K562 (cell line): ENCODE results near the gene TXNDC15. TPM values are rescaled to one million over a fixed set of nuclear protein-coding genes. Genes with fewer than 3 reads are reported as not detected.

ENCODE experiments used
- ATAC-seq: fragments of 200-7000 bp; cut with Tn5 transposase; 3 replicates; pipeline ENCODE4 v1.9.1; 2020; ENCODE audit warnings: moderate library complexity
- BruUV-seq: library from RNA; stranded (reverse); fragments of 400-500 nt; replicated peaks from 2 replicates; lab custom pipeline; 2021; lab: Mats Ljungman, UMichigan
- CTCF ChIA-PET: fragments of 300-600 bp; formaldehyde crosslinking; extraction: SDS; loops from one replicate; lab custom pipeline; 2021; ENCODE audit warnings: low intra/inter-chr PET ratio; lab: Yijun Ruan, JAX
- POLR2A ChIA-PET: fragments of 300-600, 350-650 bp; sonication (Branson Sonifier 250); formaldehyde crosslinking; extraction: SDS; loops from one replicate; lab custom pipeline; 2021; ENCODE audit warnings: antibody characterized with exemption, inconsistent platforms; lab: Yijun Ruan, JAX
- DNase-seq, 4 experiments: peaks; one replicate each; pipeline versions ENCODE4 v3.0.0 to v3.0.0-alpha.2; 2011 to 2018; ENCODE audit warnings: low spot score in 3 of 4, mixed read lengths in 3 of 4; ENCODE audit errors: extremely low read depth in 1 of 4
- FAIRE-seq: peaks from 2 replicates; lab custom pipeline; 2011; peaks lifted over from hg19 to GRCh38; lab: Jason Lieb, UNC
- H2AFZ ChIP-seq: 2 replicates; pipeline ENCODE4 v1.6.0; 2011; ENCODE audit warnings: low read depth, low read length, control low read depth, inconsistent platforms
- H3K27ac ChIP-seq: fragments of 200-600 bp; 3 replicates; pipeline ENCODE4 v1.8.0; 2011; ENCODE audit warnings: low read depth, mild to moderate bottlenecking, control low read depth, inconsistent platforms, low read length, moderate library complexity, mixed read lengths; ENCODE audit errors: extremely low read depth
- H3K27me3 ChIP-seq, 2 experiments: fragments of 300-600 bp in 1 of 2; 2 replicates in 1 of 2; 3 replicates in 1 of 2; pipeline versions ENCODE4 v1.6.0 to v1.8.0; 2011; ENCODE audit warnings: inconsistent platforms in 2 of 2, low read length in 2 of 2, mild to moderate bottlenecking in 1 of 2, mixed read lengths in 1 of 2, moderate library complexity in 1 of 2; ENCODE audit not compliant: control insufficient read depth in 2 of 2, insufficient read depth in 2 of 2
- H3K36me3 ChIP-seq: fragments of 300-600 bp; 3 replicates; pipeline ENCODE4 v1.8.0; 2011; ENCODE audit warnings: mild to moderate bottlenecking, low read length, inconsistent platforms; ENCODE audit not compliant: control insufficient read depth, insufficient read depth
- H3K4me1 ChIP-seq, 2 experiments: fragments of 200-600 bp in 1 of 2; replicated peaks in 1 of 2; 2 replicates in 1 of 2; 3 replicates in 1 of 2; pipeline versions ENCODE4 v1.5.1 to v1.8.0; 2011; ENCODE audit warnings: inconsistent platforms in 2 of 2, low read length in 2 of 2, mild to moderate bottlenecking in 1 of 2, mixed read lengths in 1 of 2, moderate library complexity in 1 of 2; ENCODE audit not compliant: control insufficient read depth in 2 of 2, insufficient read depth in 2 of 2
- H3K4me2 ChIP-seq: 2 replicates; pipeline ENCODE4 v1.6.1; 2011; ENCODE audit warnings: low read length, control low read depth, inconsistent platforms, mixed read lengths; ENCODE audit not compliant: insufficient read depth
- H3K4me3 ChIP-seq: fragments of 200-600 bp; sonication (generic), shearing (Covaris generic); 2 replicates; pipeline ENCODE4 v1.5.1; 2016; ENCODE audit warnings: control low read depth, inconsistent platforms
- H3K79me2 ChIP-seq: fragments of 200-600 bp; 3 replicates; pipeline ENCODE4 v1.8.0; 2011; ENCODE audit warnings: low read length, inconsistent platforms; ENCODE audit not compliant: control insufficient read depth, insufficient read depth
- H3K9ac ChIP-seq, 2 experiments: 2 replicates each; pipeline versions ENCODE4 v1.6.0 to v1.6.1; 2011; ENCODE audit warnings: low read depth in 2 of 2, low read length in 2 of 2, control low read depth in 1 of 2, inconsistent platforms in 1 of 2, mild to moderate bottlenecking in 1 of 2, mixed read lengths in 1 of 2; ENCODE audit not compliant: insufficient read depth in 1 of 2
- H3K9me1 ChIP-seq: one replicate; pipeline ENCODE4 v1.6.0; 2011; ENCODE audit warnings: inconsistent platforms, mild to moderate bottlenecking, low read length, moderate library complexity; ENCODE audit not compliant: control insufficient read depth, insufficient read depth
- H3K9me3 ChIP-seq: replicated peaks from 2 replicates; pipeline ENCODE4 v1.5.1; 2011; ENCODE audit warnings: low read depth, low read length, inconsistent platforms; ENCODE audit not compliant: control insufficient read depth, insufficient read depth
- H4K20me1 ChIP-seq: replicated peaks from 2 replicates; pipeline ENCODE4 v1.6.1; 2011; ENCODE audit warnings: low read length, inconsistent platforms, mixed read lengths; ENCODE audit not compliant: control insufficient read depth, insufficient read depth
- HOMEZ ChIP-seq: fragments of 250-450 bp; sonication (Bioruptor Pico); IDR thresholded peaks from 2 replicates; pipeline ENCODE4 v1.4.0; 2020; ENCODE audit warnings: mild to moderate bottlenecking, moderate library complexity
- NR2C2 ChIP-seq, 2 experiments: fragments of 200-800 bp in 1 of 2; sonication (Bioruptor generic) in 1 of 2; sonication (generic) in 1 of 2; formaldehyde crosslinking in 1 of 2; IDR thresholded peaks; 2 replicates each; pipeline versions ENCODE4 v1.6.1 to v1.8.0; 2016 to 2022; ENCODE audit warnings: mild to moderate bottlenecking in 1 of 2, missing compliant biosample characterization in 1 of 2, missing genetic modification characterization in 1 of 2, missing genetic modification reagents in 1 of 2
- TSC22D4 ChIP-seq: fragments of 450-650 bp; IDR thresholded peaks from 2 replicates; pipeline ENCODE4 v1.6.1; 2016; ENCODE audit warnings: missing genetic modification characterization, missing biosample characterization, control low read depth
- ZFPM2 ChIP-seq: fragments of 250-450 bp; sonication (Bioruptor Pico); IDR thresholded peaks from 2 replicates; pipeline ENCODE4 v1.5.1; 2022; ENCODE audit warnings: mild to moderate bottlenecking
- WGBS: fragments of 100-300 bp; shearing (Covaris generic); methylation state at CpG from one replicate; pipeline ENCODE4 v1.1.6; 2016; ENCODE audit warnings: low coverage, mixed read lengths; ENCODE audit not compliant: insufficient coverage; ENCODE audit errors: missing lambda C conversion rate; 5-methylcytosine and 5-hydroxymethylcytosine counted together
- in situ Hi-C: fragments of 300-500 bp; cut with MboI; formaldehyde crosslinking; loops from 4 replicates; pipeline ENCODE4 v1.15.0; 2018; ENCODE audit warnings: inconsistent platforms, mixed read lengths
- intact Hi-C: fragments of 100-400 bp; cut with micrococcal nuclease; formaldehyde crosslinking; loops from 2 replicates; pipeline ENCODE4 v1.14.2; 2022
- polyA plus RNA-seq, 8 experiments: library from polyadenylated mRNA; depleted of rRNA in 4 of 8; stranded (reverse) in 5 of 8; unstranded in 3 of 8; fragments of >200 nt; fragmentation: Nextera tagmentation in 2 of 8; fragmentation: Illumina TruSeq in 1 of 8; extraction: Ambion mirVana in 2 of 8; extraction: Trizol in 1 of 8; gene quantifications; 2 replicates each; pipeline versions ENCODE4 v1.2.1 to v1.2.3, GENCODE V29; 2011 to 2014; ENCODE audit warnings: inconsistent platforms in 1 of 8, missing spikeins in 1 of 8
- total RNA-seq, 7 experiments: library from RNA; depleted of rRNA in 6 of 7; stranded (reverse); fragments of >200 nt in 6 of 7; fragmentation: Illumina TruSeq in 2 of 7; extraction: Trizol in 2 of 7; gene quantifications; 2 replicates each; pipeline versions ENCODE4 v1.2.1 to v1.2.3, GENCODE V29; 2011 to 2021; ENCODE audit warnings: low replicate concordance in 1 of 7

TXNDC15 gene
- total and polyA plus RNA-seq, 9 of the 15 experiments (the other 6 are each of a cell fraction or from before 2014, with no cell fraction given): 3.0 to 15.4 (median 12.3) TPM

GRCh38 chr5:134911285-134912206, 37.4 kb downstream of the TXNDC15 start (continued):
- TF ChIP-seq TSC22D4 (no peak), HOMEZ (CRISPR knock-in tag) (no peak)

- no peaks in the 10 kb centered on the region for H3K9me3 ChIP-seq
- BruUV-seq: no TSS peak
- no peak overlapping the region for H3K4me3 ChIP-seq
- FAIRE-seq (no peak), DNase-seq (no peak)
- intact Hi-C loops: no loop called here
- CTCF ChIA-PET: no interaction called here
- no peak overlapping the region for H3K4me2 ChIP-seq
- no peak overlapping the region for H3K27ac ChIP-seq
- no peaks in the 10 kb centered on the region for H3K79me2 ChIP-seq
- peak overlapping the region in 1 of 2 experiments; percentile 42; a peak in 1 of 4 replicates for H3K9ac ChIP-seq
- TF ChIP-seq NR2C2 (CRISPR knock-in tag; IDR thresholded peaks at IDR 0.05) (0 out of 2 replicates have a peak, but pooled peaks have one; percentile 17), NR2C2 (tag; IDR thresholded peaks at IDR 0.05) (no peak), ZFPM2 (CRISPR knock-in tag) (no peak)
- TF ChIP-seq, all 486 proteins: peak for 1
- POLR2A ChIA-PET: no interaction called here
- WGBS: 90% methylated on average over 3 of the region's 3 CpGs
- no peaks in the 10 kb centered on the region; the same call in 1 of the 2 replicates for H4K20me1 ChIP-seq
- no peaks in the 10 kb centered on the region; a peak in 1 of 5 replicates for H3K4me1 ChIP-seq
- no peaks in the 10 kb centered on the region for H3K27me3 ChIP-seq
- in situ Hi-C loops: no loop called here
- peaks cover 78% of the 10 kb centered on the region for H3K36me3 ChIP-seq
- no peak for ATAC-seq
- H2AFZ ChIP-seq: no peak overlapping the region
- H3K9me1 ChIP-seq: no peaks in the 10 kb centered on the region
Measured at GRCh38 chr5:134913254-134913653, 39.1 kb downstream of the TXNDC15 start.
